Glutamatergic neuron (in vitro differentiated cells): ENCODE data around the gene MRM1. TPM values are rescaled to one million over a fixed set of nuclear protein-coding genes. Genes with fewer than 3 reads are reported as not detected.

Experiments used
- DNase-seq: peaks from one replicate; pipeline ENCODE4 v3.0.0; 2022
- H3K27ac Mint-ChIP-seq: one replicate; pipeline ENCODE4 v1.8.0; 2020; ENCODE audit warnings: mild to moderate bottlenecking, mixed read lengths, inconsistent platforms; ENCODE audit not compliant: unreplicated experiment
- H3K27me3 Mint-ChIP-seq: one replicate; pipeline ENCODE4 v1.8.0; 2020; ENCODE audit warnings: mild to moderate bottlenecking, moderate library complexity, mixed read lengths, inconsistent platforms; ENCODE audit not compliant: unreplicated experiment
- H3K36me3 Mint-ChIP-seq: one replicate; pipeline ENCODE4 v1.8.0; 2020; ENCODE audit warnings: mild to moderate bottlenecking, mixed read lengths, inconsistent platforms; ENCODE audit not compliant: unreplicated experiment
- H3K4me1 Mint-ChIP-seq: one replicate; pipeline ENCODE4 v1.8.0; 2020; ENCODE audit warnings: mild to moderate bottlenecking, low read depth, mixed read lengths, inconsistent platforms; ENCODE audit not compliant: unreplicated experiment
- H3K4me3 Mint-ChIP-seq: one replicate; pipeline ENCODE4 v1.8.0; 2020; ENCODE audit warnings: mild to moderate bottlenecking, mixed read lengths, inconsistent platforms; ENCODE audit not compliant: unreplicated experiment
- H3K9me3 Mint-ChIP-seq: one replicate; pipeline ENCODE4 v1.8.0; 2020; ENCODE audit warnings: mild to moderate bottlenecking, moderate library complexity, mixed read lengths, inconsistent platforms; ENCODE audit not compliant: unreplicated experiment
- total RNA-seq: library from RNA; stranded (reverse); fragmentation: NEBNext Ultra II Directional; extraction: Animal tissue kit (Norgen Biotek cat#: 25700); gene quantifications from one replicate; pipeline ENCODE4 v1.2.1, GENCODE V29; 2021; ENCODE audit not compliant: unreplicated experiment
- TF ChIP-seq, protein P1 (sequence below): fragments of 200-600 bp; sonication (generic); IDR thresholded peaks from one replicate; pipeline ENCODE4 v1.5.0; 2021; ENCODE audit not compliant: partially characterized antibody, unreplicated experiment

The MRM1 gene
- total RNA-seq, 1 donor from 2014 or later: 2.3 TPM

DNA sequence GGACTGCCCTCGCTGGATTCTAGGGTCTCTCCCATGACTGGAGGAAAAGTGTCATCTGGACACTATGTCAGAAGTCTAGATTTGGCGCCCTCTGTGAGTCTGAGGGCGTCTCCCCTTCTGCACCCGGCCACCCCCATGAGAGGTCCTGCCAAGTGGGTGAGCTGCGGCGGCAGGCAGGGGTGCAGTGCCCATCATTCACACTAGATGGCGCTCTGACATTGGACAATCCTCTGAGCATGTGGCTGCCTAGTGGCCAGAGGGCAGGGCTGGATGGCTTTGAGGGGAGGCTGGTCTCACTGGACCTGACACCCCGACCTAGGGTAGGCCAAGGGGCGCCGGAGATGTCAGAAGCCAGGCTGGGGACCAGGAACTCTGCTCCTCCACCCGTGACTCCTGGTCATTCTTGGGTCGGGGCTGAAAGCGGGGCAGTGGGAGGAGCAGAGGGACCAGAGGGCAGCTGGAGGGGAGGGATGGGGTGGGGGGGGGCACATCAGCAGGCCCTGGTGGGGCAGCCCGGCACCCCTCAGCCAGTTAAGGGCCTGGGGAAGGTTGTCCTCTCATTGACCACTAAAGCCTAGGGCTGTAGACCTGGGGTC lies 28.0 kb downstream of the MRM1 start:
- Mint-ChIP-seq H3K27ac (no peak overlapping the region), H3K36me3 (no peaks in the 10 kb centered on the region), H3K4me3 (no peak overlapping the region), H3K9me3 (no peaks in the 10 kb centered on the region), H3K27me3 (peaks cover 10% of the 10 kb centered on the region), H3K4me1 (peaks cover 6% of the 10 kb centered on the region)
- TF ChIP-seq, protein P1, sequence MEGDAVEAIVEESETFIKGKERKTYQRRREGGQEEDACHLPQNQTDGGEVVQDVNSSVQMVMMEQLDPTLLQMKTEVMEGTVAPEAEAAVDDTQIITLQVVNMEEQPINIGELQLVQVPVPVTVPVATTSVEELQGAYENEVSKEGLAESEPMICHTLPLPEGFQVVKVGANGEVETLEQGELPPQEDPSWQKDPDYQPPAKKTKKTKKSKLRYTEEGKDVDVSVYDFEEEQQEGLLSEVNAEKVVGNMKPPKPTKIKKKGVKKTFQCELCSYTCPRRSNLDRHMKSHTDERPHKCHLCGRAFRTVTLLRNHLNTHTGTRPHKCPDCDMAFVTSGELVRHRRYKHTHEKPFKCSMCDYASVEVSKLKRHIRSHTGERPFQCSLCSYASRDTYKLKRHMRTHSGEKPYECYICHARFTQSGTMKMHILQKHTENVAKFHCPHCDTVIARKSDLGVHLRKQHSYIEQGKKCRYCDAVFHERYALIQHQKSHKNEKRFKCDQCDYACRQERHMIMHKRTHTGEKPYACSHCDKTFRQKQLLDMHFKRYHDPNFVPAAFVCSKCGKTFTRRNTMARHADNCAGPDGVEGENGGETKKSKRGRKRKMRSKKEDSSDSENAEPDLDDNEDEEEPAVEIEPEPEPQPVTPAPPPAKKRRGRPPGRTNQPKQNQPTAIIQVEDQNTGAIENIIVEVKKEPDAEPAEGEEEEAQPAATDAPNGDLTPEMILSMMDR: peak; percentile 100
- peak; percentile 88 for DNase-seq

DNA sequence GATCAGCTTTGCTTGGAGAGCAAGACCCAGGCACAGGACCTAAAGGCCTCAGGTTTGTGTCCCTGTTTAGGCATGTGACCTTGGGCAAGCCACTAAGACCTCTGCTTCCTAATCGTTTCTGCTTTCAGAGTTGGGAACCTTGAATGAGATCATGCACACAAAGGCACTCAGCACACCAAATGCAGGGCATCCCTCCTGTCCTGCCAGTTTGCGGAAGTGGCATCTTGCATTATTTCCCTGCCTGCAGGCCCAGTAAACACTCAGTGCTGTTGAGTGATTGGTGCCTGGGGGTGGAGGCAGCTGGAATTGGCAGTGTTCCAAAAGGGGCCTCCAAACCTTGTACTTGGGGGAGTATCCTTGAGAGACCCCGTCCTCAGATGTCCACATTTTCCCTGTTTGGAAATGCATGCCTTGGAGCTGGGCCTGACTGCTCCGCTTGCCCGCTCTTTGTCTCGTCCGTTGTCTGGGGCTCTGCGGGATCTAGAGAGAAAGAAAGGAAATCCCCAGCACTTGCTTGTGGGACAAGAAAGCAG lies 28.7 kb downstream of the MRM1 start:
- H3K4me1 Mint-ChIP-seq: peaks cover 6% of the 10 kb centered on the region
- no peaks in the 10 kb centered on the region for H3K36me3 Mint-ChIP-seq
- TF ChIP-seq, protein P1: no peak
- no peak overlapping the region for H3K4me3 Mint-ChIP-seq
- no peak for DNase-seq
- H3K27ac Mint-ChIP-seq: no peak overlapping the region
- no peaks in the 10 kb centered on the region for H3K9me3 Mint-ChIP-seq
- peaks cover 10% of the 10 kb centered on the region for H3K27me3 Mint-ChIP-seq

DNA sequence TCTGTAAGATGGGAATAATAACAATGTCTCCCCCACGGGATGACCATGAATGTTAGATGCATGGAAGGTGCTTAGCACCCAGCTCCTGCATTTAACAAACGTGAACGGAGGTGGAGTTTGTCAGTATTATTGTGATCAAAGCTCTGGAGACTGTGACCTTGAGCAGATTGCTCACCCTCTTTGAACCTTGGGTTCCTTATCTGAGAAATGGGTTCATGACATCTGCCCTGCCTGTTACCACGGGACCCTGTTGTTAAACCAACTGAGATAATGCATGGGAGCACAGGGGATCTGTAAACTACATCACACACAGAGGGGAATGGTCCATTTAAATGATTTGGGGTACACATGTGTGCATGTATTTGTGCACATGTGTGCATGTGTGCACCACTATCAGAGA lies 29.6 kb downstream of the MRM1 start:
- DNase-seq: no peak
- TF ChIP-seq, protein P1: no peak
- H3K4me1 Mint-ChIP-seq: peaks cover 6% of the 10 kb centered on the region
- no peak overlapping the region for H3K27ac Mint-ChIP-seq
- H3K4me3 Mint-ChIP-seq: no peak overlapping the region
- H3K9me3 Mint-ChIP-seq: no peaks in the 10 kb centered on the region
- H3K36me3 Mint-ChIP-seq: no peaks in the 10 kb centered on the region
- peaks cover 10% of the 10 kb centered on the region for H3K27me3 Mint-ChIP-seq

DNA sequence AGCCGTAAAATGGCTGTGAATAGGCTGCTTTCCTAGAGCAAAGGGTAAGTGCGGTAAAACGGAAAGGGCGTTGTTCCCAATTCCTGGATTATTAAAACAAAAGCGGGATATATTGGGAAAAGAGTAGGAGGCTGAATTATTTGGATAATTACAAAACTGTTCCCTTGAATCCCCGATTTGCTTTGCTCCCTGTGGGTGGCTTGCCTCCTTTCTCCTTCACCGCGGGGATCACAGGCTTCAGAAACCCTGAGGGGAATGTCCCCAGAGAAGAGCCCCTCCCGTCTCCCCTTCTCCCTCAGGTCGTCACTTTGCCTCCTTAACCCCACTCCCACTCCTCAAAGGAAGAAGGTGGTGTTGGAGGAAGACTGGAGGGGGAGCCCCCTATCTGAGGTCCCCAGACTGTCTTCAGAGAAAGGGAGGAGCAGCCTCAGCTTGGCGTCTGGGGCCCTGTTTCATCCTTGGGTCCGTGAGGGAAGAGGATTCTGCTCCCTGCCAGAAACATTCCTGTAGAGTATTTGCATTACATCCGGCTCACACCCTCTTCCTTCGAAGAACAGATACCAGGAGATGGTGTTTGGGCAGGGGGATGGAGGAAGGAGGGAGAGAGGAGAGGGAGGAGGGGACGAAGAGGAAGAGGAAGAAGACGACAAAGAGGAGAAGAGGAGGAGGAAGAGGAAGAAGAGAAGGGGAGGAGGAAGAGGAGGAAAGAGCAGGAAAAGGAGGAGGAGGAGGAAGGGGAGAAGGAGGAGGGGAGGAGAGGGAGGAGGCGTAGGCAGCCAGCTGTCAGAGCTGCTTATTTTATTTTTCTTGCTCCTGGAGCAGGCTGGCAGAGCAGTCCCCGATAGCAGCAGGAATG lies 31.8 kb downstream of the MRM1 start:
- Mint-ChIP-seq H3K36me3 (no peaks in the 10 kb centered on the region), H3K9me3 (no peaks in the 10 kb centered on the region), H3K4me1 (peaks cover 6% of the 10 kb centered on the region), H3K4me3 (peak overlapping the region; percentile 20), H3K27ac (no peak overlapping the region), H3K27me3 (peaks cover 11% of the 10 kb centered on the region)
- DNase-seq: no peak
- TF ChIP-seq, protein P1: no peak

DNA sequence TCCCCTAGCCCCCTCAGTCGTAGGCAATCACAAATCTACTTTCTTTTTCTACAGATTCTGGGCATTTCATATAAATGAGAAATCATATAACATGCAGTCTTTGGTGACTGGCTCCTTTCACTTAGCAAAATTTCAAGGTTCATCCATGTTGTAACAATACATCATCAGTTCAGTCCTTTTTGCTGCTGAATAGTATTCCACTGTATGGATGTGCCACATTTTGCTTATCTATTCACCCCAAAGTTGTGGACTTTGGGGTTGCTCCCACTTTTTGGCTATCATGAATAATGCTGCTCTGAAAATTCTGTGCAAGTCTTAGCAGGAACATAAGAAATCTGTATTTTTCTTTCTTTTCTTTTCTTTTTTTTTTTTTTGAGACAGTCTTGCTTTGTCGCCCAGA lies 39.0 kb downstream of the MRM1 start:
- Mint-ChIP-seq H3K9me3 (no peaks in the 10 kb centered on the region), H3K4me3 (no peak overlapping the region), H3K27ac (no peak overlapping the region), H3K27me3 (peaks cover 23% of the 10 kb centered on the region), H3K36me3 (no peaks in the 10 kb centered on the region), H3K4me1 (no peaks in the 10 kb centered on the region)
- TF ChIP-seq, protein P1: no peak
- DNase-seq: no peak
